HL-60 (cell line): Measurements from ENCODE around the gene LRP1B.

Experiments
- DNase-seq, 2 experiments: peaks; one replicate each; pipeline ENCODE4 v3.0.0-alpha.2; 2010 to 2020; ENCODE audit warnings: low read depth in 1 of 2, low spot score in 1 of 2
- H3K27ac ChIP-seq: fragments of 250-450 bp; sonication (Bioruptor Pico); replicated peaks from 2 replicates; pipeline ENCODE4 v1.5.1; 2020; ENCODE audit warnings: mild to moderate bottlenecking, moderate library complexity
- H3K27me3 ChIP-seq: fragments of 250-450 bp; sonication (Bioruptor Pico); 2 replicates; pipeline ENCODE4 v1.5.1; 2021; ENCODE audit warnings: mild to moderate bottlenecking, moderate library complexity; ENCODE audit not compliant: insufficient read depth, poor library complexity, severe bottlenecking
- H3K4me3 ChIP-seq: replicated peaks from 2 replicates; pipeline ENCODE4 v1.5.1; 2011; ENCODE audit warnings: mild to moderate bottlenecking, control low read depth, low read length; ENCODE audit not compliant: insufficient read depth
- GABPA ChIP-seq: IDR thresholded peaks from 2 replicates; pipeline ENCODE4 v1.6.1; 2012; ENCODE audit warnings: low read depth
- POLR2AphosphoS5 ChIP-seq: IDR thresholded peaks from 2 replicates; pipeline ENCODE4 v1.6.1; 2012; ENCODE audit warnings: low read depth
- REST ChIP-seq: IDR thresholded peaks from 2 replicates; pipeline ENCODE4 v1.6.1; 2012; ENCODE audit warnings: low read depth; ENCODE audit not compliant: insufficient replicate concordance
- SPI1 ChIP-seq: IDR thresholded peaks from 2 replicates; pipeline ENCODE4 v1.6.1; 2012; ENCODE audit warnings: low read depth, mild to moderate bottlenecking, borderline replicate concordance
- TF ChIP-seq, protein P1 (sequence below): IDR thresholded peaks from one replicate; pipeline ENCODE4 v1.5.1; 2011; ENCODE audit warnings: low read length, control low read depth, inconsistent platforms; ENCODE audit not compliant: insufficient read depth

The LRP1B gene

GRCh38 chr2:141565597-141565996, 565.2 kb downstream of the LRP1B start:
- Histone ChIP-seq H3K4me3 (no peak overlapping the region), H3K27me3 (no peaks in the 10 kb centered on the region), H3K27ac (no peak overlapping the region)
- no peak for TF ChIP-seq GABPA
- no peak for TF ChIP-seq SPI1
- TF ChIP-seq, protein P1, sequence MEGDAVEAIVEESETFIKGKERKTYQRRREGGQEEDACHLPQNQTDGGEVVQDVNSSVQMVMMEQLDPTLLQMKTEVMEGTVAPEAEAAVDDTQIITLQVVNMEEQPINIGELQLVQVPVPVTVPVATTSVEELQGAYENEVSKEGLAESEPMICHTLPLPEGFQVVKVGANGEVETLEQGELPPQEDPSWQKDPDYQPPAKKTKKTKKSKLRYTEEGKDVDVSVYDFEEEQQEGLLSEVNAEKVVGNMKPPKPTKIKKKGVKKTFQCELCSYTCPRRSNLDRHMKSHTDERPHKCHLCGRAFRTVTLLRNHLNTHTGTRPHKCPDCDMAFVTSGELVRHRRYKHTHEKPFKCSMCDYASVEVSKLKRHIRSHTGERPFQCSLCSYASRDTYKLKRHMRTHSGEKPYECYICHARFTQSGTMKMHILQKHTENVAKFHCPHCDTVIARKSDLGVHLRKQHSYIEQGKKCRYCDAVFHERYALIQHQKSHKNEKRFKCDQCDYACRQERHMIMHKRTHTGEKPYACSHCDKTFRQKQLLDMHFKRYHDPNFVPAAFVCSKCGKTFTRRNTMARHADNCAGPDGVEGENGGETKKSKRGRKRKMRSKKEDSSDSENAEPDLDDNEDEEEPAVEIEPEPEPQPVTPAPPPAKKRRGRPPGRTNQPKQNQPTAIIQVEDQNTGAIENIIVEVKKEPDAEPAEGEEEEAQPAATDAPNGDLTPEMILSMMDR = no peak
- TF ChIP-seq POLR2AphosphoS5 = no peak
- TF ChIP-seq REST = no peak
- DNase-seq = no peak

DNA sequence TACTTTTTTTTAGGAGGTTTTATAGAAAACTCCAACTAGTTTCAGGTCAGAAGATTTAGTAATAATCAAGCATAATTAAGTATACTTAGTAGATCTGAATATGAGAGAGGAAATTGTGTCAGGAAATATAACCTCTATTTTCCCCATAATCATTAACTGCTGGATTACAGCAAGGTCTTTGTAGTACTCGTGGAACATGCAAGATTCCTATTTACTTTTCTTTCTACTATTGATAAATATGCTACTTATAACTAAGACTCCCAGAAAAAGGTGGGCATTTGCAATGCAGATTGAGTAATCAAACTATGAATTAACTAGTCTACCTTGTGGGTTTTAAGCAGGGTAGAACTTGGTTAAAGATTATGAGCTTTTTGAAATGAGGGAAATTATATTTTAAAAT, 570.1 kb downstream of the LRP1B start:
- no peaks in the 10 kb centered on the region for H3K27me3 ChIP-seq
- DNase-seq = no peak
- TF ChIP-seq GABPA (no peak), REST (no peak), POLR2AphosphoS5 (no peak), SPI1 (no peak)
- TF ChIP-seq, protein P1 = no peak
- H3K4me3 ChIP-seq = no peak overlapping the region
- H3K27ac ChIP-seq = no peak overlapping the region

GRCh38 chr2:141557329-141558095, 573.3 kb downstream of the LRP1B start:
- Histone ChIP-seq H3K27me3 (no peaks in the 10 kb centered on the region), H3K27ac (peak overlapping the region; percentile 35), H3K4me3 (no peak overlapping the region)
- TF ChIP-seq POLR2AphosphoS5 (peak; percentile 69), SPI1 (peak; percentile 95), GABPA (no peak)
- DNase-seq = peak; percentile 78 to 89

DNA sequence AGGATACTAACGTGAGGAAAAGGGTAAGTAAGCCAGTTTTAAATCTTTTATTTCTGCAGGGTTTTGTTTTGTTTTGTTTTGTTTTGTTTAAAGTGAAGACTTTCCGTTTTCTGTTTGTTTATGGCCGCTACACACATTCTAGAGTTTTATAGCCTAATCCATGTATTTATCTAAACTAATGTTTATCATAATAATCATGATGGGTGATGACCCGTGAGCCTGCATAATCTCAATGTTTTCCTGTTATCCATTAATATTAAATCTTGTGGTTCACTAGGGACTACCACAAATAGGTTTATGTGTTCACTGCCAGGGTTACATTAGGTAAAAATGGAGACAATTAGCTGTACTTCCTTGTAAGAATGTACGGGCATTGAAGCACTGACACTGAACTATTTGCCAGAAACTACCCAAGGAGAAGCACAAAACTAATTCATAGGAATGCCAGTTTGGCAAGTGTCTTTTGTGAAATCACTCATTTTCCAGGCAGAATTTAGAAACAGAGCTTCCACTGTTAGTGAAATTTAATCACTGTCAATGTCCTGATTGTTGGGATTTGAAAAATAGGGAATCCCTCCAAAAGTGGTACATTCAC, 574.8 kb downstream of the LRP1B start:
- no peak for TF ChIP-seq SPI1
- no peak for TF ChIP-seq REST
- TF ChIP-seq GABPA = no peak
- TF ChIP-seq, protein P1 = no peak
- no peak overlapping the region for H3K4me3 ChIP-seq
- no peak overlapping the region for H3K27ac ChIP-seq
- DNase-seq = no peak
- H3K27me3 ChIP-seq = no peaks in the 10 kb centered on the region
